Measurements from ENCODE around the gene PER2.

The PER2 gene

DNA sequence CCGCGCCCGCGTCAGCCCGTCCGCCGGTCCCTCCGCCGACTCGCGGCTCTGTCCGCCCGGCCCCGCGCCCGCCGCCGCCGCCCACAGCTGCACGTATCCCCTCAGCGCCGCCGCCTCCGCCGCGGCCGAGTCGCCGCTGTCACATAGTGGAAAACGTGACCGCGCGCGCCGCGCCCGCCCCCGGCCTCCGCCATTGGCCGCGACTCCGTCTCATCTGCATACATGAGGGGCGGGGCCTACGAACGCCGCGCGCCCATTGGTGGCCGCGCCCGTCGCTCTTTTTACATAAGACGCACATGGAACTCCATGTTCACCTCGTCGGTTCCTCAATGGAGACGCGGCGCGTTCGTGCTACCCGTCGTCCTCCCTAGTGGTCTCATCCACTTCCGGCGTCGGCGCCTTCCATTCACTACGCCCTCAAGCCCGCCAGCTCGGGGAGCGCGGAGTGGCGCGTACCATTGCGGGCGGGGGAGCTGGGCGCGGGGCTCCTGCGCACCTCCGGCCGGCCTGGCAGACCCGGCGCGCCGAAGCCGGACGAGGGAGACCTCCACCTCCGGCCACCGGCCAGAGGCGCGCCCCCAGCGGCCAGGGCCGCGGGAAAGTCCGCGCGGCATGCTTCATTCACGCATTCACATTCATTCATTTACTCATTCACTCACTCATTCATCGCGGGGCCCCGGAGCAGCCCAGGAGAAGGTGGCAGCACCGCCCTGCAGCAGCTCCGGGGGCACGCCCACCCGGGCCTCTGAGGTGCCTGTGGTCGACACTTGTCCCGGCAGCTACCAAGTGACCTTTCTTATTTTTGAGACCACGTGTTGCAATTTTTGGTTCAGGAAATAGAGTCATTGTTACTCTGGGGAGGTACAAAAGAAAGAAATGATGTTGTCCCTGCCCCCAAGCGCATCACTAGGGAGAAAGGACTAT is 502 bp upstream of the PER2 start:
- ChIA-PET CTCF (interaction anchor here (0.7 to 2.2 kb wide), 7 partner anchors 10 to 176 kb away, joined by 3 to 5 read pairs (median 4); no protein-coding TSS in a partner anchor), POLR2A (interaction anchor here (0.6 to 1.8 kb wide), 2 partner anchors 10 to 104 kb away, joined by 3 to 4 read pairs; no protein-coding TSS in a partner anchor)
- DNase-seq (ENCODE audit: extremely low spot score): peak; percentile 98
- TF ChIP-seq, protein P1, sequence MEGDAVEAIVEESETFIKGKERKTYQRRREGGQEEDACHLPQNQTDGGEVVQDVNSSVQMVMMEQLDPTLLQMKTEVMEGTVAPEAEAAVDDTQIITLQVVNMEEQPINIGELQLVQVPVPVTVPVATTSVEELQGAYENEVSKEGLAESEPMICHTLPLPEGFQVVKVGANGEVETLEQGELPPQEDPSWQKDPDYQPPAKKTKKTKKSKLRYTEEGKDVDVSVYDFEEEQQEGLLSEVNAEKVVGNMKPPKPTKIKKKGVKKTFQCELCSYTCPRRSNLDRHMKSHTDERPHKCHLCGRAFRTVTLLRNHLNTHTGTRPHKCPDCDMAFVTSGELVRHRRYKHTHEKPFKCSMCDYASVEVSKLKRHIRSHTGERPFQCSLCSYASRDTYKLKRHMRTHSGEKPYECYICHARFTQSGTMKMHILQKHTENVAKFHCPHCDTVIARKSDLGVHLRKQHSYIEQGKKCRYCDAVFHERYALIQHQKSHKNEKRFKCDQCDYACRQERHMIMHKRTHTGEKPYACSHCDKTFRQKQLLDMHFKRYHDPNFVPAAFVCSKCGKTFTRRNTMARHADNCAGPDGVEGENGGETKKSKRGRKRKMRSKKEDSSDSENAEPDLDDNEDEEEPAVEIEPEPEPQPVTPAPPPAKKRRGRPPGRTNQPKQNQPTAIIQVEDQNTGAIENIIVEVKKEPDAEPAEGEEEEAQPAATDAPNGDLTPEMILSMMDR (IDR thresholded peaks at IDR 0.05; ENCODE audit: control extremely low read depth, extremely low read depth, low read depth, missing control alignments): peak; percentile 35

DNA sequence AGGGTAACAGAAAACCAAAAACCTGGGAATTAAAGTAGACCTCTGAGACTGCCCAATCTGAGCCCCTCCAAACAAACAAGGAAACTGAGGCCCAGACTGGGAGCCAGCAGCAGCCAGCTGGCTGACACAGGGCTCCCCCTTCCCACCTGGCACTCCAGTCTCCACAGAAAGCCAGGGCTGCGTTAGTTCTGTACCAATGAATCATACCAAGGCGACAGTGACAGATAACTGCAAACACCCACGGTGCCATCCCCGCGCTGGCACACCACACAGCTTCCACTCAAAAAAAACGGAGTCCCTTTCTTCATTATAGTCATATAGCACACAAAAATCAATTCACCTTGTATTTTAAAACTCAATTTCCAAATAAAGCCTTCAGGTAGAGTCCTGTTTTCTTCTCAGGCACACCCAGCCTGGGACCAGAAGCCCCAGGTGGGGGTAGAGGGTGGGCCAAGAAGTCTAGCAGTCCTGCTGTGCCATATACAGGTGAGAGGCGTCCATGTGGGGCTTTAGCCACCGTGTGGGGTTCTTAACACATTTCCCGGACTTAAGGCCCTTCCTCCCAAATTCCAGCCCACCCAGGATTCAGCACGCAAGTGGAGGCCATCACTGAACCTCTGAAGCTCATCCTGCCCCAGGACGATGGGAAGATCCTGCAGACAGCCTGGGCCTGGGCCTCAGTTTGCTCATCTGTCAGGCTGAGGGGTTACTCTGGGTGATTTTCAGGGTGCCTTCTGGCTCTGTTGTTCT is 1.2 kb downstream of the PER2 start:
- TF ChIP-seq, protein P1 (IDR thresholded peaks at IDR 0.05; ENCODE audit: control extremely low read depth, extremely low read depth, low read depth, missing control alignments): no peak
- no peak for DNase-seq (ENCODE audit: extremely low spot score)
- ChIA-PET CTCF (interaction anchor here (1.0 to 2.2 kb wide), 5 partner anchors 9 to 24 kb away, joined by 3 to 5 read pairs (median 4); no protein-coding TSS in a partner anchor), POLR2A (interaction anchor here (0.6 to 1.8 kb wide), 2 partner anchors 8 to 42 kb away, joined by 4 read pairs; no protein-coding TSS in a partner anchor)

DNA sequence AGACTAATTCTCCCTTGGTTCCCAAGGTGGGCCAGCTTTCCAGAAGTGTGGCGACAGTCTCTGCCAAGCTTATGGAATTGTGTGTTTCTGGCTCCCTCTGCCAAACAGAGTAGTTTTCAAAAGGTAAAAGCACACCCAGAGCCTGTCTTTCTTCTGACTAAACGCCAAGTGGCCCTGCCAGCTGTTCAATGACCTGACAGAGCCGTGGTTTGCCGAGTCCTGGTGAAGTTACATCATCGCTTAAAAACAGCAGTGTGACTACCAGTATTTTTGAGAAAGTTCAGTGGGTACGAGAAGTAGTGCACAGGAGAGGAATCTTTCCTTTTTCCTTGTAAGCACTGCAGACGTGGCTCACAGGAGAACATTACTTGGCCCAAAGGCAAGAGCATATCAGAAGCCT is 1.9 kb downstream of the PER2 start:
- POLR2A ChIA-PET: no interaction called here
- TF ChIP-seq, protein P1 (IDR thresholded peaks at IDR 0.05; ENCODE audit: control extremely low read depth, extremely low read depth, low read depth, missing control alignments): no peak
- CTCF ChIA-PET: interaction anchor here (1.0 to 1.4 kb wide), 2 partner anchors 13 to 23 kb away, joined by 3 to 4 read pairs; no protein-coding TSS in a partner anchor
- DNase-seq (ENCODE audit: extremely low spot score): no peak

DNA sequence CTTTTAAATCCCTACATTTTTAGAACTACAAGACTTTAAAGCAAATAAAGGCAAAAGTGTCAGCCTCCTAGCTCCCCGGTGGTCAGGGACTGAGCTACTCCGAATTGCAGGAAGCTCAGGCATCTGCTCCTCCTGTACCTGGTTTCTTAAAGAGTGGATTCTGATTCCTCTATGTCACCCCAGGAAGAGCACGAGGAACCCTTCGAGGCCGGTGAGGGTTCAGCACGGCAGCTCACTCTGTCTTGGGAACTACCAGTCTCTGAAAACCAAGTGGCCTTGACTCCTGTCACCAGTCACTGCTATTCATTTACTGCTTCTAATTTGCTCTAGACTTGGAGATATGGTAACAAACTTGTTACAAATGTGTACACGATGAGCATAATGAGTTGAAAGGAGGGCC is 2.3 kb downstream of the PER2 start:
- CTCF ChIA-PET: interaction anchor here (1.0 to 1.4 kb wide), 2 partner anchors 13 to 22 kb away, joined by 3 to 4 read pairs; no protein-coding TSS in a partner anchor
- TF ChIP-seq, protein P1 (IDR thresholded peaks at IDR 0.05; ENCODE audit: control extremely low read depth, extremely low read depth, low read depth, missing control alignments): no peak
- DNase-seq (ENCODE audit: extremely low spot score): no peak
- POLR2A ChIA-PET: no interaction called here

DNA sequence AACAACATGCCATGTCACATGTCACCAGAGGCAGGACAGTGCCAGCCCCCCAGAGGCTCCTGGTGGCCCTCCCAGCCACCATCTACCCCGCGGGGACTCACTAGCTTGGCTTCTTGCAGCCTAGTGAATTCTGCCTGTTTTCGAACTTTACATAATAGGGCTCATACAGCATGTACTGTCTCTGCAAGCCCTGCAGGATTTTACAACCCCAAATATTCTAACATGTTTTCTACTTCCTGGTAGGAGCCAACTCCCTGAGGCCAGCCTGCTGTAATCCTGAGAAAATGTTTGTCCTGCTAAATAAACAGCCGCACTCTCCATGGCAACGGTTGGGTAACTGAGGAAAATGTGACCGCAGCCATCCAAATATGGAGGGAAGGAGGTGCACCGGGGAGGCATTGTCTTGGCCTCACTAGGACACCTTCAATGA is 2.7 kb downstream of the PER2 start:
- ChIA-PET POLR2A (no interaction called here), CTCF (interaction anchor here (1.0 to 2.6 kb wide), 4 partner anchors 12 to 22 kb away, joined by 3 to 9 read pairs (median 4); no protein-coding TSS in a partner anchor)
- TF ChIP-seq, protein P1 (IDR thresholded peaks at IDR 0.05; ENCODE audit: control extremely low read depth, extremely low read depth, low read depth, missing control alignments): no peak
- DNase-seq (ENCODE audit: extremely low spot score): no peak

Data from GM10248 (cell line).